COR-L47 (cell line): ENCODE data around the gene CYB561D1.

Experiments used
- DNase-seq: peaks from one replicate; lab custom pipeline; 2025; lab: John Stamatoyannopoulos, UW

CYB561D1 gene

DNA sequence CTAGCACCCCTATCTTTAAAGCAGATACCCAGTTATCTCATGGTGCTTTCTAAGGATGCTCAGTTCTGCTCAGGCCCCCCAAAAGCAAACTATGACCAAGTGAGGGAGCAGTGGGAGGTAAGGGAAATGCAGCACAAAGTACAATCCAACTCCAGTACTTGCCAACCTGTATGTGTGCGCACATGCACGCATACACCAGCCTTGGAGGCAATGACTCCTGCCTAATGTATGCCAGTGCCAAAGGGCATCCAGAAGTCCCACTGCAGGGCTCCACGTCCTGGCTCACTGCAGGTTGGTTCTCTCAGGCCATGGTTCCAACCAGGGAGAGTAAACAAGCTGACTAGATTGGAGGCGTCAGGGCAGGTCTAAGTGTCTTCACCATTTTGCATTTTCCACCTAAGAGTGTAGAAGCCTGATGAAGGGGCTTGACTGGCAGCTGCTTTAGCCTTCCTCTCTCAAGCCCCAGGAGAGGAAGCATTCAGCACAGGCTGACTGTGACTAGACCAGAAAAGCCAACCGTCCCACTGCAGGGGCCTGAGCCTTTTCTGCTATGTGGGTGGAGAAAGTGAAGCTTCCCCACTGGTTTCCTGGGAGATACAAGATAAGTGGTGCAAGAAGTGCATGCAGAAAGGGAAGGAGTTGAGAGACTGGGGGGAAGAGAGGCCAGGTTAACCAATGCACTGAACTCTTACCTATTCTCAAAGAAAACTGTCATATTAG lies 7.9 kb downstream of the CYB561D1 start:
- no peak for DNase-seq

DNA sequence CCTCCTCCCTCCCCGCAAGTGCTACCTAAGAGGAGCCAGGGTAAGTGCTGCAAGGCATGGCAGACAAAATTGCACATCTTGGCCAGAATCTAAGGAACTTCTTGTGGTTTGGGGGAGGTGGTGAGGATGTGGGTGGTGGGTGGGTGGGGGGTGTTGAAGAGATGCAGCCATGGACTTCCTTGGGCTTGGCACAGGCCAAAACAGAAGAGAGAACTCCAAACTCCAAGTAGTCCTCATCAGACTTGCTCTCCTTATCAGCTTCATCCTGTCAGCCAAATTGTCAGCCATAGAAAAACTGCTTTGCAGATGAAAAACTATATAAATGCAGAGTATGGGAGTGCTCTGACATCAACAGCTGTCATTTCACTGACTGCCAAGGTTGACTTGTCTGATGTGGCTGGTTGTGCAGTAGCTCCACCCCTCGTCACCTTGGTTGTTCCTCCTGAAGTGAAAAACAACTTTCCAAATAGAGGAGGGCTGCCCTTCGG lies 8.5 kb downstream of the CYB561D1 start:
- DNase-seq, result no peak

DNA sequence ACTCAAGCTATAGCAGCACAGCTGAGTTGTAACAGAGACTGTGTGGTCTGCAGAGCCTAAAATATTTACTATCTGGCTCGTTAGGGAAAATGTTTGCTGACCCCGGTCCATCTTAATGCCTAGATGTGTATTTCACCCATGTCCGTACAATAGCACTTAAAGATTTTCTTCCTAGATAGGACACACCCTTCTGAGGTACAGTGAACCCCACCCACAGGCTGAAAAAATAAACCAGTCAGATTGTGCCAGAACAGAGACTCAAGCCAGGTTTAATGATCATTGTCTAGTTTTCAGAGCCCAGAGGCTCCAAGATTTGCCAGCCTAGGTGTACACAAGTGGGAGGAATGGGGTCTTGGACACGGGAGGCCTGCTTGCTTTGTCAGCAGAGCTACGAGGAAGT lies 10.0 kb downstream of the CYB561D1 start:
- no peak for DNase-seq

DNA sequence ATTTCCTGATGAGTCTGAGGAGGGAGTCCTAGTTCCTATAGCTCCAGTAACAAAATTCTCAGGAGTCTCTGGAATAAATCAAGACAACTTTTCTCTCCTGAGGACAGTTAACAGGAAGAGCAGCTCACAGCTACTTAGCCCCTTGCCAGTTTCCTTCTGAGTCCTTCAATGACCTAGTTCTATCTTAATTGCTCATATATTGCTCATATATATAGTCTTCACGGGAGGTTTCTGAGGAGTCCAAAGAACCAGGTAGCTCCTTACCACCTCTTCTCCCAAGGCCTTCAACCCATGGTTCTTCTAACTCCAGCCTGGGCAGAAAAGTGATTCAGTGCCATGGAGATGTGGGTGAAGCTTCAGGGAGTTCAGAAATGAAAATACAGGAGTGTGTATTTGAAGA lies 11.1 kb downstream of the CYB561D1 start:
- no peak for DNase-seq

DNA sequence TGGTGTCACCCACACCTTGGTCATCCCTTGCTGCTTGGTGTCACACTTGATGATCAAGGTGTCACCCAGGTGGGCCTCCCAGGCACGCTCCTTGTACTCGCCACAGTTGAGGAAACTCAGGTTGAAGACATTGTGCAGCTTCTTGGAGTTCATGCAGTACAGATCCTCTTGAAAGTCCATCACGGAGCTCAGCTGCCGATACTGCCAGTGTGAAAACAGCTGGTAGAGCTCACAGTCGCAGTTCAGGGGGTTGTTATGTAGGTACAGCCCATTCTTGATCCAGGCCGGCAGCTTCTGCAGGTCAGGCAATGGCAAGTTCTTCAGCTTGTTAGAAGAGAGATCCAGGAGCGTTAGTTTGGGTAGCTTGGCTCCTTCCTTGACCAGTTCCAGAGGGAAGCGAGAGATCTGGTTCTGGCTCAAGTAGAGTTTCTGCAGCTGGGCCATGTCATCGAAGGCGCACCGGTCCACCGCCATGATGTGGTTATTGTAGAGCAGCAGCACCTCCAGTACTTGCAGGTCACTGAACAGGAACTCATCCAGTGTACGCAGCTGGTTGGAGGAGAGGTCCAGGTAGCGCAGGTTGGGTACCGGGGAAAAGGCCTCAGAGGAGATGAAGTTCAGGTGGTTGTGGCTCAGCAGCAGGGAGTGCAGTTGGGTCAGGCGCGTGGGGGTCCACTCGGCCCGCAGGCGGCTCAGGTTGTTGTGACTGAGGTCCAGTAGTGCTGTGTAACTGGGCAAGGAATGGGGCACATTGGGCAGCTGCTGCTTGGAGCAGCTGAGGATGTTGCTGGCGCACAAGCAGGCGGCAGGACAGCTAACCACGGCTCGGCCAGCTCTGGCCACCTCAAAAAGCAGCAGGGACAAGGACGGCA lies 14.3 kb downstream of the CYB561D1 start:
- no peak for DNase-seq

DNA sequence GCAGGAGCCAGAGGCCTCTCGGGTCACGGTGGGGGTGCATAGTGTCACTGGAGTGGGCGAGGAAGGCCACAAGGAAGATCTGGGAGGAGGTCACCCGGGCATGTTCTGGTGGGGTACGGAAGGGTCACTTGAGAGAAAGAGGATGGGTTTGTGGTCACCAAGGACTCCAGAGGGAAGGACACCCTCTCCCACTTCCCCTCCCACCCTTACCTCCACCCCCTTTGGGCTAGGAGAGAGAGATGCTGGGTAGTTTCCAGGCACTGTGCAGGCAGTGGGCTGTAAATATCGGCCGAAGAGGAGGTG lies 14.9 kb downstream of the CYB561D1 start:
- DNase-seq, result no peak

DNA sequence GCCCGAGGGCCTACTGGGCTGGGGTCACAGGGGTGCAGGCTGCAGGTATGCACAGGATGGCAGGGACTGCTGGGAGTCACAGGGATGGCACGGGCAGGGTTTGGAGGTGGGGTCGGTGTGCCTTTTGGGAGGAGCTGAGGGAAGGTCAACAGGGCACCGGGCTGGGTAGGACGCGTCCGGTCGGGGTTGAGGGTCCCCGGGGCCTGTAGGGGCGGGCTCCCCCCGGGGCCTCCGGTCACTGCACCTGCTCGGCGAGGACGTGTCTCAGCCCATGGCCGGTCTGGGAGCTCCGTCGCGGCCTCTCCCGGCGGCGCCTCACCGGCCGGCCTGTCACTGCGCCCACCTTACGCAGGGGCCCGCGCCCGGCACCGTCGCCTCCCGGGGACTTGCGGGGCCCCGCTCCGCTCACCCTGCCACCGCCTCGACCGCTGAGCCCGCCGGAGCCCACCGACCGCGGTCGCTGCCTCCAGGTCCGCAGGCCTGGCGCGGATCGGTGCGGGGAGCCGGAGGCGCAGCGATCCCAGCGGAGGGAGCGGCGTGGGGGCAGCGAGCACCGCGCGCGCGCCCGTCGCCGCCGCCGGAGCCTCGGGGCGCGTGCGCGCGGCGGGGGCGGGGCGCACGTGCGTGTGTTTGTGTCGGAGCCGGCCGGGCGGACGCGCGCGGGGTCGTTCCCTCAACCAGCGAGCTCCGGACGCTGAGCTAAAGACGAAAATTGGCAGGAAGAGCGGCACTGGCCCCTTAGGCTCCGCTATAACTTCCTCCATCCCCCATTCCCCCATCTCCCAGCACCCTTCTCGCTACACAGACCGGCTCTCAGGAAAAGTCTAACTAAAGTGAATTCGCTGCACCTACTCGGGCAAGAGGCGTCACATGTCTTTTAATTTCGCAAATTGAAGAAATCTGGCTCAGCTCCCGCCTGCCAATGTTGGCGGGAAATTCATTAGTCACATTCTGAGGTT lies 15.6 kb downstream of the CYB561D1 start, which contains the start of gene AMIGO1:
AMIGO1 (minus strand) TSS at position 552 of the 959 bp plus-strand sequence. CDS start 815 bp downstream, outside the sequence.
- DNase-seq, result peak; percentile 41

DNA sequence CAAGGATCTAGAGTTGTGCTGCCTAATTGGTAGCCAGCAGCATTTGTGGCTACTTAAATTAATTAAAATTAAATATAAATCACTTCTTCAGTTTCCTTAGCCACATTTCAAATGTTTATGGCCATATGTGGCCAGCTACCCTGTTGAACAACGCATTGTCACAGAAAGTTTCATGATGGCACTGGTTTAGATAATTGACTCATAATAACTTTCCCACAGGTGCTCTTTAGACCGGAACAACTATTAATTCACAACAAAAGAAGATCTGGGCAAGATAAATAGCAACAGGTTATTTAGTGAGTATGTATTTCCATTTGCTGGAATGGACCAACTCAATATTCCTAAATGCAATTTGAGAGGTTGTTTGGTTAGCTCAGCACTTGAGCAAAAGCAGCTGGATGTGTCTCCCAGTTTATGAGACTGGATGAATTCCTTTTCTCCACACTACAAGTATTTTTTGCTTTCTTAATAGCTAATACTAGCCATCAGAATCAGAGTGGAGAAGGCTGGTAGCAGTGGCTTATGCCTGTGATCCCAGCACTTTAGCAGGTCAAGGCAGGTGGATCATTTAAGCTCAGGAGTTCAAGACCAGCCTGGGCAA lies 19.3 kb downstream of the CYB561D1 start:
- DNase-seq, result no peak

DNA sequence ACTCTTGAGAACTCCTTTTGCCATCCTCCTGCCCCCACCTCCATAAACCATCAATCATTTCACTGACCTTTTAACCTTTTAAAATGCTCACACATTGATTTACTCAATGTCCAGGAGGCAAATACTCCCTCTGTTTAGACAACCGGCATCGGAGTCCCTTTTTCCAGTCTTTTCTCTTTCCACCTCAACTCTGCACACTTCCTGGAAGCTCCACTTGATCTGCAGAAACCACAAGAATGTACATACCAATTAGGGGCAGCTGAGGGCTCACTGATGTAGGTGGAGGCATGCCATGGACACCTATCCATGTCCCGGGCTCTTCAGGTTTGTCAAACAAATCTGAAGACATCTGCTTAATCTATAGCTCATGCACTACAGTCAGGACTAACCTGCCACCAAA lies 21.0 kb downstream of the CYB561D1 start:
- DNase-seq, result no peak

DNA sequence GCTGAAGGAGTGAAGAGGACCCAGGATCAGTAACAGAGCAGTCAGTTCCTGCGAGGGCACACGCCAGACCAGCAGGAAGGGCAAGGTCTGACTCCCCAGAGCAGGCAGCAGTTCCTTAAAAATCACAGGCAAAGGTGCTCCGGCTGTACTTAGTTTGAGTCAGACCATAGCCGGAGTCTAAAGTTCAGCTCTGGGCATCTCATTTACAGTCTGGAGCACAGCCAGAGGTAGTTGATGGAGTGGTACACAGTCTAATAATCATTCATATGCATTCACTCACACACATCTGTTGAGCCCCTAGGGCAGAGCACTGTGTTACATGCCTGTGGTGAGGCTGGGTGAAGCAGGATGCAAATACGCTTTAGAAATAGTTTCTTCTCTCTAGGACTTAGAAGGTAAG lies 23.0 kb downstream of the CYB561D1 start:
- no peak for DNase-seq

DNA sequence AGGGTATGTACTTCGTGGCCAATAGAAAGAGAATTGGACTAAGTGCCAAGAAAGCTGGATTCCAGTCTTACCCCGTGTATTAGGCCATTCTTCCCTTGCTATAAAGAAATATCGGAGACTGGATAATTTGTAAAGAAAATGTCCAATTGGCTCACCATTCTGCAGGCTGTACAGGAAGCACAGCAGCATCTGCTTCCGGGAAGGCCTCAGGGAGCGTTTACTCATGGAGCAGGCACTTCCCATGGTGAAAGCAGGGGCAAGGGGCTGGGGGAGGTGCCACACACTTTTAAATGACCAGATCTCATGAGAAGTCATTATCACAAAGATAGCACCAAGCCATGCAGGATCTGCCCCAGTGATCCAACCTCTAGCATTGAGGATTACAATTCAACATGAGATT lies 23.4 kb downstream of the CYB561D1 start:
- DNase-seq, result no peak

DNA sequence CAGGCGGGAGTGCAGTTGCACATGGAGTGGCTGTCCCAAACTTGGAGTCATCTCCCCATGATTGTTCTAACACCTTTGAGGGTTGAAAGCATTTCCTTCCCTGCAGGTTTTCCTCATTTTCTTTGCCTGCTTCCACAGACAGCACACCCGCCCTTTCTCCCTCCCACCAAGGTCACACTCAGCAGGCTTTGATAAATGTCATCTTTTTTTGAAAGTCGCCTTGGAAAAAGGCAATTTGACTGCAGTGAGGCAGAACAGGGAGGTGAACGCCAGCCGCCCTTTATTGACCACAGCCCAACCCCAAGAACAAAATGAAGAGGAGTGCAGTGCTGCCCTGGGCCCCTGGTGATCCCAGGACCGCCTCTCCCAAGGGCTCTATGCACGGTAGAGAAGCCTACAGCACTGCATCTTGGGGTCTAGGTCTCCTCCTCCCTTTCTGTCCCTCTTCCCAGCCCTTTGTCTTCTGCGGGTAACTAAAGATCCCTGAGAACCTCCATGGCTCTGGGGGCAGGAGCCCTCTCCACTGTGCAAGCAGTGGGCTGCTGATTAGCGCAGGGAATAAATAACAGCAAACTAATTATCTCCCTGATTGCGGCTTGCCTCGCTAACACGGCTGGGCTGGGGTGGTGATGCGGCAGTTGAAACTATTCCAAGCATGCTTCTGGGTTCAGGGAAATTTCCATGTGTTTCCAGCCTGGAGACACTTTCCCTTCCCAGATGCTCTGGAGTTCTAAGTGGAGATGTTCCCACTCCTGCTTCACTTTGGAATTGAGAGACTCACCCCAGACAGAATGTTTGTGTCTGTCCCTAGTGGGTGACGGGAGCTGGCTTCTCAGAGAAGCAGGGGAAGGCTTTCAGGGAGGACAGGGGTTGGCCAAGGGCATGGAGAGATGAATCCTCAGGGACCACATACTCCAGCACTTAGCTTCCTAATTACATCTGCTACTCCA lies 27.4 kb downstream of the CYB561D1 start:
- DNase-seq, result no peak

DNA sequence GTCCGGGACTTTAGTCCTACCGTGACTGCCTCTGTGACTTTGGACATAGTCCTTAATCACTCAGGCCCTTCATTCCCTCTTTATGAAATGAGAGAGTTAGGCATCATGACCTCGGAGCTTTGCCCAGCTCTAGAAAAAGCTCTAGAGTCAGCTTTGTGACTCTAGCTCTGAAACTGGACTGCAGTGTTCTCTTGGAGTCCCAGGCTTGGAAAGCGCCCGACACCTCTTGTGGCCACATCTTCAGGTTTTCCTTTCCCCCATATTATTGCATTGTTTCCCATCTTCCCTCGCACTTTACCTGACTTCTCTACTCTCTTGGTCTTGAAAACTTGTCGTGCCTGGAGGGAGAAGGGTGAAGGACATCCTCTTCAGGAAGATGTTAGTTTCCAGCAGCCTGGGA lies 28.1 kb downstream of the CYB561D1 start:
- DNase-seq, result no peak

DNA sequence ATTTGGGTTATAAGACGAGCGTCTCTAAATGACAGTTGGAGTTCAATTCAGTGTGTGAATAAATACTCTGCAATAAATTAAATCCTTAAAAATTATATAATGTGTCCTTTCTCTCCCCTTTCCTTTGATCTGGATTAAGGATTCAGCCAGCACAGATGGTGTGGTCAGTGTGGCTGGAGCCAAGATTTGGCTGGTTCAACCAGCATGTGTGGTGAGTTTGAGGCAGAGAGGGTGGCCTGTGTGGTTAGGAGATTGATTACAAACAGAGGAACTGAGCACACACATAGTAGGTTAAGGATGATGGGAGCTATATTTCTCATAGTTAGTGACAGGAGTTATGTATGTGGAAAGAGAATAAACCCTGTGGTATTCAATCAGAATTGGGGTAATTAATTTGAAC lies 29.8 kb downstream of the CYB561D1 start:
- no peak for DNase-seq

DNA sequence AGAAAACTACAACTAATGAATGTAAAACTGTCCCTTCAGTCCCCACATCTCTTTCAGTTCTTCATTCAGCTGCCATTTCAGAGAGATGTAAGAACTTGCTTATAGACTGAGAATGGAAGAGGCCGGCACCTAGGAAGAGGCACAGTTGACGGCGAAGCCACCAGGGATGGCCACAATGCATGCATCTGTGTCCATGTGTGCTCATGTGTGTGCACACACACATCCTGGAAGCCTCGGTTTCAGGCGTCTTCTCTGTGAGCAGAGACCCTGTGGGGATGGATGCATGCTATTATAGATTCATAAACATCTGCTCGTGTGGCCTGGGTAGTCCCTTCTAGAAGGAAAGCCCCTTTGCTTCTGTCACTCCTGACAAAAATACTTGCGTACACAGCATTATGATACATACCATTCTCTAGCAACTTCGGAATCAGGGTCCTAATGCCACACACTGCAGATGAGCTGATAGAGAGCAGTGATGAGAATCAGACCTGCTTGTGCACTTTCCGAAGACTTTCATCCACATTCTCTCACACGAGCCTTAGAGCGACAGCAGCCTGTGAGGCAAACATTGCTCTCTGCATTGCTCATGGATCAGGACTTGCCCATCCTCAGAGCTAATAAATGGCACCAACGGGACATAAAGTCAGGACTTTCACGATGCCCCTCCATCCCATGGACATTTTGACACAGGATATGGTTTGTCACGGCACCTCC lies 33.4 kb downstream of the CYB561D1 start:
- no peak for DNase-seq

DNA sequence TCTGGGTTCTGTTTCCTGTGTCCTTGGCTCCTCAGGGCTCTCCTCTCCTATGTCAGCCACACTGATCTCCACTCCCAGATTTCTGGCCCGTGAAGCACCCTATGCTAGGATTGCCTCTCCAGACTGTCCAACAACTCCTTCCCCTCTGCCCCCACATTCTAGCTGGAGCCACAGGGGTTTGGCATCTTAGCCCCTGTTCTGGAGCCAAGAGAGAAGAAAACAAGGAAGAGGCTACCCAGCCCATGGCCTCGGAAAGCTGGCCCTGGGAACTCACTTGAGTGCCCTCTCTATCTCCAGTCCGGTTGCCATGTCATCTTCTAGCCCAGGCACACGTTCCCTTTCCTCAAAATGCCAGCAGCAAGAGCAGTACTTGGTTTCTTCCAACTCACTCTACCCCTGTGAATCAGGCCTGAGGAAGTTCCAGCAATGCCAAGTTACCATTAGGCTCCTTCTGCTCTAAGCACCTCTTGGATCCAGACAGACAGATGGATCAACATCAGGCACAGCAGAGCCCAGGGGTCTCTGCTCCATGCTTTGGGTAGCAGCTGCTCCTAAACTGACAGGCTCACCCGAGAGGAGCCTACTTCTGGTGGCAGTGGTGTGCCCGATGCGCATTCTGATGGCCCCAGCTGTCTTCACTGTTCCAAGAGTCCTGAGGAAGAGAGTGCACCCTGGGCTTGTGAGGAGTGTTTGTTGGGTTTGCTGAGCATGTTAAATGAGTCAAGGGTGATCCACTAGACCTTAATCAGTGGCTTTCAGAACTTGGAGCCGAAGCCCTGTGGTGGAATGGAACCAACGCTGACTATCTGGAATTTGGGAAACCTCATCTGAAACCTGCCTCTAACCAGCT lies 34.2 kb downstream of the CYB561D1 start:
- DNase-seq, result no peak

DNA sequence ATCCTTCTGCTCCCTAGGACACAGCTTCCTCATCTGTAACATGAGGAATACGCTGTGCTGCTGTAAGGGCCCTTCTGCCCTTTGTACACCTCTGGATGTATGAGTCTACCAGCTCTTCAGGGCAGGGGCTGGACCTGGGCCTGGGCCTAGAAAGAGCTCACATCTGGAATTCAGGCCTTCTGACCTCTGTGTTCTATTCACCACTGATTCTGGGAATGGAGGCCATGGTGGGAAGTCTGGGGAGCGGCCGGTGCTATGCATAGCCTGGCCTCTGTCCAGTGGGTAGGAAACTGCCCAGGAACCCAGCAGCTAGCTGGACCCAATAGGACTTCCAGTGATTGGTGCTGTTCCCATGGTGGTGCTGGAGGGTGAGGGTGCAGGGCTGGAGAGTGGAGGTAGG lies 34.8 kb downstream of the CYB561D1 start:
- no peak for DNase-seq

DNA sequence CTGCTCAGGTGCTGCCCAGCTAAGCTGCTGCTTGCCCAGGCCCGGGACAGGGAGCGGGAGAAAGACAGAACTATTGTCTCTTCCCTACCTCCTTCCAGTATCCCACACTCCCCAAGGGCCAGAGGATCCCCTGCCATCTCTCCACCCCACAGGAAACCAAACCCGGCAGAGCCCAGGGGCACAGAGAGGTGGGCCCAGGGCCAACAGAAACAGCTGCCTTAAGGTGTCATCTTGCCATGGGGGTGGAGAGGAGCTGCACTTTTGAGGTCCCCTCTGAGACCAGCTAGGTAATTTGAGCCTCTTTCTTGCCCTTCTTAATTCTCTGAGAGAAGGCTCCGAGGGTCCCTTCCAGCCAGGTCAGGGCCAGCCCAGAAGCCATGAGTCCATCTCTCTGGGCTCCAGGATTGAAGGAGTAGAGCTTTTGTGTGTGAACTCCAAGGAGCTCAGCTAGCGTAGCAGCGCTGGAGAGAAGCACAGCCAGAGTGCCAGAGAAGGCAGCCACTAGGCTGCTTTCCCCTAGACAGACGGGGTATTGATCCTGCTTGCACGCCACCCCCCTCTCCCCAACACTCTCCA lies 36.1 kb downstream of the CYB561D1 start:
- peak; percentile 19 for DNase-seq
